Measurements from ENCODE around the gene TIAM2.

TIAM2 gene

DNA sequence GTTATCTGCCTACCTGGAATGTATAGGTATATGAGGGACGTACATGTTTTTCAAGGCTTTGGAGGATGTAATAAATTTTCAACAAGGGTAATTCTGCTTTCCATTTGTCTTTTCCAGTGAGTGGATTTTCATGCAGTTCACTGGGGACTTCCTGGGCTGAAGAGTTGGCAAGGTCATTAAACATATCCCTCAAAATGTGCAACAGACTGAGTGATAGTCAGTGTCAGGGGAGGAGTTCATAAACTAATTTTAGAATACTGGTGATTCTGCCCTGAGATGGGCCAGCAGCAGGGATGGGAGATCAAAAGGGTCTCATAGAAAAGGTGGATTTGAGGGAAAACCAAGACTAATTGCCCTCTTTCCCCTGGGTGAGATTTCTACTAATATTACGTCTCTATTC, 146.4 kb downstream of the TIAM2 start:
- H3K4me1 ChIP-seq (ENCODE audit: insufficient read depth, low read length) = peaks cover 21% of the 10 kb centered on the region

DNA sequence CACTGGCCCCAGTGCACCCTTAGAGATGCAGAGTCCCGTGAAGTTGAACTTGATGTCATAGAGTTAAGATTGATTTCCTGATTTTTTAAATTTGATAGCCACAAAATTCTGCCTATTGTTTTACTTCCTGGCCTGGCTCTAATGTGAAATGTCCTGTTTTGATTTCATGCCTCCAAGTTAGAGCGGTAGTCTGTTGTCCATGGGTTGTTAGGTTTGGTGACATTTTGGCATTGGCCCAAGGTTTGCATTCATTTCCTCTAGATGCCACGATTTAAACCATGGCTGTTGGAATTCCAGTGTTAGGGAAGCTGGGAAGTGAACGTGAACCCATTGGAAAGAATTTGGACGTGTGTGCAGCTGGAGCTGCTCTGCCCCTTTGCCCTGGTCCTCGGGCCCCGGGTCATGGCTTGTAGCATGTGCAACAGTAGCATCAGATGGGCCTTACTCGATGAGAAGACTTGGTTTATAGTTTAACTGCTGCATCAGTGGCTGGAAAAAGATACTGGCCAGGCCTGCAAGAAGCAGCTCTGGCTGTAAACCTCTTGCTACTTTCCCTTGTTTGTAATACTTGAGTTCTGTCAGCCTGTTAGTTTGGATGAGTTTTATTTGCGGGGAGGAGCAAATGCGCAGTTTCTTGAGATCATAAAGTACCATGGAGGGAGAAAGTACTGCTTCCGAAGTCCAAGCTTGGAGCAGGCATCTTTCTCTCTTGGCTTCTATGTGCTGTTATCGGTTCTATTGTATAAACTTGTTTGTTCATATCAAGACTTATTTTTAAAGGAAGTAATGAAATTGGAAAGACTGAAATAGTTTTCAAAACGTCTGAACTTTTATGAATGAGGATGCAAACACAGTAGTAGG, 147.3 kb downstream of the TIAM2 start:
- Histone ChIP-seq H4K20me1 (ENCODE audit: insufficient read depth, low read length) (no peaks in the 10 kb centered on the region), H3K27ac (ENCODE audit: low read length) (peak overlapping the region; percentile 53), H3K9ac (ENCODE audit: low read depth, low read length) (peak overlapping the region; percentile 43), H3K79me2 (ENCODE audit: insufficient read depth, low read length) (no peaks in the 10 kb centered on the region), H3K9me3 (ENCODE audit: insufficient read depth, low read length, severe bottlenecking) (no peaks in the 10 kb centered on the region), H3K36me3 (ENCODE audit: insufficient read depth, low read length) (no peaks in the 10 kb centered on the region), H3K4me1 (ENCODE audit: insufficient read depth, low read length) (peaks cover 21% of the 10 kb centered on the region), H2AFZ (ENCODE audit: low read depth, low read length) (peak overlapping the region; percentile 62), H3K4me3 (ENCODE audit: low read depth in 1 of 2, low read length in 2 of 2) (peak overlapping the region in 1 of 2 experiments; percentile 15; a peak in 1 of 4 replicates), H3K4me2 (ENCODE audit: insufficient read depth, low read length) (peak overlapping the region; percentile 44), H3K27me3 (ENCODE audit: insufficient read depth, low read length, poor library complexity) (no peaks in the 10 kb centered on the region)
- ATAC-seq (ENCODE audit: insufficient read depth, low read depth) (no peak), DNase-seq (no peak)
- TF ChIP-seq CTCF (IDR thresholded peaks at IDR 0.05; ENCODE audit: borderline replicate concordance, extremely low read depth, low read length, poor library complexity, severe bottlenecking) (no peak), EZH2 (IDR thresholded peaks at IDR 0.05; ENCODE audit: borderline replicate concordance, low read depth, low read length, severe bottlenecking) (no peak)

More for the DNA sequence above, 146.4 kb downstream of the TIAM2 start:
- Histone ChIP-seq H4K20me1 (ENCODE audit: insufficient read depth, low read length) (no peaks in the 10 kb centered on the region), H3K4me3 (ENCODE audit: low read depth in 1 of 2, low read length in 2 of 2) (no peak overlapping the region), H3K36me3 (ENCODE audit: insufficient read depth, low read length) (no peaks in the 10 kb centered on the region), H3K79me2 (ENCODE audit: insufficient read depth, low read length) (no peaks in the 10 kb centered on the region), H2AFZ (ENCODE audit: low read depth, low read length) (no peak overlapping the region), H3K4me2 (ENCODE audit: insufficient read depth, low read length) (no peak overlapping the region), H3K27me3 (ENCODE audit: insufficient read depth, low read length, poor library complexity) (no peaks in the 10 kb centered on the region), H3K9ac (ENCODE audit: low read depth, low read length) (no peak overlapping the region), H3K9me3 (ENCODE audit: insufficient read depth, low read length, severe bottlenecking) (no peaks in the 10 kb centered on the region), H3K27ac (ENCODE audit: low read length) (no peak overlapping the region)
- TF ChIP-seq CTCF (IDR thresholded peaks at IDR 0.05; ENCODE audit: borderline replicate concordance, extremely low read depth, low read length, poor library complexity, severe bottlenecking) (no peak), EZH2 (IDR thresholded peaks at IDR 0.05; ENCODE audit: borderline replicate concordance, low read depth, low read length, severe bottlenecking) (no peak)
- no peak for DNase-seq
- no peak for ATAC-seq (ENCODE audit: insufficient read depth, low read depth)

- Histone ChIP-seq H3K9ac (ENCODE audit: low read depth, low read length) (peak overlapping the region; percentile 43), H3K4me2 (ENCODE audit: insufficient read depth, low read length) (peak overlapping the region; percentile 44), H4K20me1 (ENCODE audit: insufficient read depth, low read length) (no peaks in the 10 kb centered on the region), H3K79me2 (ENCODE audit: insufficient read depth, low read length) (no peaks in the 10 kb centered on the region), H3K36me3 (ENCODE audit: insufficient read depth, low read length) (no peaks in the 10 kb centered on the region), H3K9me3 (ENCODE audit: insufficient read depth, low read length, severe bottlenecking) (no peaks in the 10 kb centered on the region), H3K4me3 (ENCODE audit: low read depth in 1 of 2, low read length in 2 of 2) (peak overlapping the region in 1 of 2 experiments; percentile 15; a peak in 1 of 4 replicates), H3K4me1 (ENCODE audit: insufficient read depth, low read length) (peaks cover 21% of the 10 kb centered on the region), H2AFZ (ENCODE audit: low read depth, low read length) (peak overlapping the region; percentile 62), H3K27me3 (ENCODE audit: insufficient read depth, low read length, poor library complexity) (no peaks in the 10 kb centered on the region), H3K27ac (ENCODE audit: low read length) (peak overlapping the region; percentile 53)
- TF ChIP-seq CTCF (IDR thresholded peaks at IDR 0.05; ENCODE audit: borderline replicate concordance, extremely low read depth, low read length, poor library complexity, severe bottlenecking) (no peak), EZH2 (IDR thresholded peaks at IDR 0.05; ENCODE audit: borderline replicate concordance, low read depth, low read length, severe bottlenecking) (no peak)
- ATAC-seq (ENCODE audit: insufficient read depth, low read depth) (peak; percentile 77), DNase-seq (peak; percentile 16)
Measured at GRCh38 chr6:155143029-155143577, 148.0 kb downstream of the TIAM2 start.

All from DND-41 (cell line).